SK-N-SH (cell line): ENCODE results near the gene TUBGCP3.

ENCODE experiments used
- EP300 ChIP-seq, 2 experiments: IDR thresholded peaks; 2 replicates each; pipeline versions ENCODE4 v1.4.0 to v1.6.1; 2012; ENCODE audit warnings: borderline replicate concordance in 1 of 2, low read depth in 1 of 2, low read length in 1 of 2
- EZH2phosphoT487 ChIP-seq: fragments of 200-600 bp; sonication (generic); IDR thresholded peaks from 2 replicates; pipeline ENCODE4 v1.6.1; 2017; ENCODE audit warnings: low read depth, mixed run types, mild to moderate bottlenecking, antibody characterized with exemption, moderate library complexity, borderline replicate concordance
- FOSL2 ChIP-seq: IDR thresholded peaks from 2 replicates; pipeline ENCODE4 v1.4.0; 2012; ENCODE audit warnings: low read depth, mild to moderate bottlenecking, moderate library complexity, borderline replicate concordance
- FOXJ3 ChIP-seq: sonication (generic); formaldehyde crosslinking; IDR thresholded peaks from 2 replicates; pipeline ENCODE4 v1.5.1; 2020; ENCODE audit warnings: mild to moderate bottlenecking, missing genetic modification reagents
- GABPA ChIP-seq: IDR thresholded peaks from 2 replicates; pipeline ENCODE4 v1.4.0; 2012; ENCODE audit warnings: low read depth, mild to moderate bottlenecking
- JUND ChIP-seq: IDR thresholded peaks from 2 replicates; pipeline ENCODE4 v1.4.0; 2012
- MXI1 ChIP-seq: IDR thresholded peaks from 2 replicates; pipeline ENCODE4 v1.6.1; 2012; ENCODE audit warnings: mild to moderate bottlenecking, low read depth, low read length, improper control_type of control experiment
- POLR2AphosphoS5 ChIP-seq: IDR thresholded peaks from 2 replicates; pipeline ENCODE4 v1.6.1; 2012; ENCODE audit warnings: low read depth, low read length
- RAD21 ChIP-seq: IDR thresholded peaks from 2 replicates; pipeline ENCODE4 v1.6.1; 2012; ENCODE audit warnings: mild to moderate bottlenecking, low read length
- TEAD4 ChIP-seq: IDR thresholded peaks from 2 replicates; pipeline ENCODE4 v1.4.0; 2012; ENCODE audit warnings: mild to moderate bottlenecking, borderline replicate concordance; ENCODE audit not compliant: insufficient read depth
- YY1 ChIP-seq: IDR thresholded peaks from 2 replicates; pipeline ENCODE4 v1.4.0; 2012; ENCODE audit warnings: low read depth, mild to moderate bottlenecking
- TF ChIP-seq, protein P1 (sequence below): fragments of 200-600 bp; sonication (generic); IDR thresholded peaks from 2 replicates; pipeline ENCODE4 v1.6.1; 2017; ENCODE audit warnings: antibody characterized with exemption, mild to moderate bottlenecking, moderate library complexity
- TF ChIP-seq, protein P2 (sequence below): IDR thresholded peaks from 2 replicates; pipeline ENCODE4 v1.4.0; 2012; ENCODE audit warnings: low read depth
- TF ChIP-seq, protein P3 (sequence below): IDR thresholded peaks from 2 replicates; pipeline ENCODE4; 2012

DNA sequence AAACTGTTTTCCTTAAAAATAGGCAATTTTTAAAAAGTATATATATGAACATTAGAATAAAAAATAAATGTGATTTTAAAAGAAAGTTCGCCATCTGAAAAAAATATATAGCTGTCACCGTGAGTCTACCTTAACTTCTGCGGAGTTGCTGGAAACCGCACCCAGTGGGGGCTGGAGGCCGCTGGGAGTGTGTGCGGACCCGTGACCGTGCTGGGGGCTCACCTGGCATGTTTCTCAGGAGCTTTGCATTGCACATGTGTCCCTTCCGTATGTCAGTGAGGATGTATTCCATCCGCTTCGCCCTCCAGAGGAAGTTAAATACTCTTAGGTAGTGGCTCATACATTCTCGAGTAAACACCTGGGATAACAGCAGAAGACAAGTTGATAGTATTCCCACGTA lies 71.7 kb downstream of the TUBGCP3 start:
- TF ChIP-seq, protein P1, sequence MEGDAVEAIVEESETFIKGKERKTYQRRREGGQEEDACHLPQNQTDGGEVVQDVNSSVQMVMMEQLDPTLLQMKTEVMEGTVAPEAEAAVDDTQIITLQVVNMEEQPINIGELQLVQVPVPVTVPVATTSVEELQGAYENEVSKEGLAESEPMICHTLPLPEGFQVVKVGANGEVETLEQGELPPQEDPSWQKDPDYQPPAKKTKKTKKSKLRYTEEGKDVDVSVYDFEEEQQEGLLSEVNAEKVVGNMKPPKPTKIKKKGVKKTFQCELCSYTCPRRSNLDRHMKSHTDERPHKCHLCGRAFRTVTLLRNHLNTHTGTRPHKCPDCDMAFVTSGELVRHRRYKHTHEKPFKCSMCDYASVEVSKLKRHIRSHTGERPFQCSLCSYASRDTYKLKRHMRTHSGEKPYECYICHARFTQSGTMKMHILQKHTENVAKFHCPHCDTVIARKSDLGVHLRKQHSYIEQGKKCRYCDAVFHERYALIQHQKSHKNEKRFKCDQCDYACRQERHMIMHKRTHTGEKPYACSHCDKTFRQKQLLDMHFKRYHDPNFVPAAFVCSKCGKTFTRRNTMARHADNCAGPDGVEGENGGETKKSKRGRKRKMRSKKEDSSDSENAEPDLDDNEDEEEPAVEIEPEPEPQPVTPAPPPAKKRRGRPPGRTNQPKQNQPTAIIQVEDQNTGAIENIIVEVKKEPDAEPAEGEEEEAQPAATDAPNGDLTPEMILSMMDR = no peak
- TF ChIP-seq MXI1 = no peak
- TF ChIP-seq, protein P2, sequence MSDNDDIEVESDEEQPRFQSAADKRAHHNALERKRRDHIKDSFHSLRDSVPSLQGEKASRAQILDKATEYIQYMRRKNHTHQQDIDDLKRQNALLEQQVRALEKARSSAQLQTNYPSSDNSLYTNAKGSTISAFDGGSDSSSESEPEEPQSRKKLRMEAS = no peak
- no peak for TF ChIP-seq EP300 (IDR thresholded peaks at IDR 0.05; ENCODE audit: borderline replicate concordance in 1 of 2, low read depth in 1 of 2, low read length in 1 of 2)
- TF ChIP-seq EZH2phosphoT487 = no peak
- TF ChIP-seq RAD21 = no peak
- no peak for TF ChIP-seq JUND
- no peak for TF ChIP-seq POLR2AphosphoS5
- TF ChIP-seq, protein P3, sequence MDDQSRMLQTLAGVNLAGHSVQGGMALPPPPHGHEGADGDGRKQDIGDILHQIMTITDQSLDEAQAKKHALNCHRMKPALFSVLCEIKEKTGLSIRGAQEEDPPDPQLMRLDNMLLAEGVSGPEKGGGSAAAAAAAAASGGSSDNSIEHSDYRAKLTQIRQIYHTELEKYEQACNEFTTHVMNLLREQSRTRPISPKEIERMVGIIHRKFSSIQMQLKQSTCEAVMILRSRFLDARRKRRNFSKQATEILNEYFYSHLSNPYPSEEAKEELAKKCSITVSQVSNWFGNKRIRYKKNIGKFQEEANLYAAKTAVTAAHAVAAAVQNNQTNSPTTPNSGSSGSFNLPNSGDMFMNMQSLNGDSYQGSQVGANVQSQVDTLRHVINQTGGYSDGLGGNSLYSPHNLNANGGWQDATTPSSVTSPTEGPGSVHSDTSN = no peak
- no peak for TF ChIP-seq TEAD4
- TF ChIP-seq YY1 = no peak
- no peak for TF ChIP-seq GABPA
- no peak for TF ChIP-seq FOSL2
- TF ChIP-seq FOXJ3 (CRISPR knock-in tag) = no peak
